Measurements from ENCODE around the gene PCGF1. TPM values are rescaled to one million over a fixed set of nuclear protein-coding genes. Genes with fewer than 3 reads are reported as not detected.

PCGF1 gene
- total and polyA plus RNA-seq, 2 of the 13 experiments (the other 11 are each of a cell fraction or from before 2014, with no cell fraction given): 20.4 to 22.6 TPM

DNA sequence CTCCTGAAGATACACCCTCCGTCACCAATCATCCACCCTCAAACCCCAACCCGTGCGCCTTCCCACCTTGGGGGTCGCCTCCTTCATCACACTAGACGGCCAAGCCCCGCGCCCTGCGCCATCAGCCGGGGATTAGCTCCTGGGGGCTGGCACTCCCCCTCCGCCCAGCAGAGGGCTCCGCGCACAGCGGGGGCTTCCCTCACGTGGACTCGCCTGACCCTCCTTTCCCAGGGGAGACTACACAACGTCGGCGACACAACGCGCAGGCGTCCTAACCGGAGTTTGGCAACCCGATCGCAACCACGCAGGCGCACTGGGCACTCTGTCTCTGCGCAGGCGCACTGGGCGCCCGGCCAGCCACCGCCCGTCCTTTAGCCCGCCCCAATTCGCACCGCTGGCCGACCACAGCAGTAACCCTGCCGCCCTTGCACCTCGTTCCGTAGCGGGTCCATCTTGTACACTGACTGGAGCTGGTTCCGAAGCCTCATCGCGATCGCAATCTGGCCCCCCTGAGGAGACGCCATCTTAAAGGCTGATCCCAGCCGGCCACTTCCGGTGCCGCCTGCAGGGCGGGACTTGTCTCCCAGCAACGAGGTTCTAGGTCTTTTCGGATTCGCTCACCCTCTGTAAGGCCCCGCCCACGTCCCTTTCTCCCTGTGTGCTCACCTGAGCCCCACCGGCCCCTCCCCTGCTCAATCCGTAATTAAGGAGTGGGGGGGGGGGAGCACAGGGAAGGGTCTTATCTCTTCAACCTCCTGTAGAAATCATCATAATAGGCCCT, at the start of gene PCGF1 (continued):
- TF ChIP-seq, protein P1, sequence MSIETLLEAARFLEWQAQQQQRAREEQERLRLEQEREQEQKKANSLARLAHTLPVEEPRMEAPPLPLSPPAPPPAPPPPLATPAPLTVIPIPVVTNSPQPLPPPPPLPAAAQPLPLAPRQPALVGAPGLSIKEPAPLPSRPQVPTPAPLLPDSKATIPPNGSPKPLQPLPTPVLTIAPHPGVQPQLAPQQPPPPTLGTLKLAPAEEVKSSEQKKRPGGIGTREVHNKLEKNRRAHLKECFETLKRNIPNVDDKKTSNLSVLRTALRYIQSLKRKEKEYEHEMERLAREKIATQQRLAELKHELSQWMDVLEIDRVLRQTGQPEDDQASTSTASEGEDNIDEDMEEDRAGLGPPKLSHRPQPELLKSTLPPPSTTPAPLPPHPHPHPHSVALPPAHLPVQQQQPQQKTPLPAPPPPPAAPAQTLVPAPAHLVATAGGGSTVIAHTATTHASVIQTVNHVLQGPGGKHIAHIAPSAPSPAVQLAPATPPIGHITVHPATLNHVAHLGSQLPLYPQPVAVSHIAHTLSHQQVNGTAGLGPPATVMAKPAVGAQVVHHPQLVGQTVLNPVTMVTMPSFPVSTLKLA (IDR thresholded peaks at IDR 0.05): peak; percentile 80
- TF ChIP-seq, protein P2, sequence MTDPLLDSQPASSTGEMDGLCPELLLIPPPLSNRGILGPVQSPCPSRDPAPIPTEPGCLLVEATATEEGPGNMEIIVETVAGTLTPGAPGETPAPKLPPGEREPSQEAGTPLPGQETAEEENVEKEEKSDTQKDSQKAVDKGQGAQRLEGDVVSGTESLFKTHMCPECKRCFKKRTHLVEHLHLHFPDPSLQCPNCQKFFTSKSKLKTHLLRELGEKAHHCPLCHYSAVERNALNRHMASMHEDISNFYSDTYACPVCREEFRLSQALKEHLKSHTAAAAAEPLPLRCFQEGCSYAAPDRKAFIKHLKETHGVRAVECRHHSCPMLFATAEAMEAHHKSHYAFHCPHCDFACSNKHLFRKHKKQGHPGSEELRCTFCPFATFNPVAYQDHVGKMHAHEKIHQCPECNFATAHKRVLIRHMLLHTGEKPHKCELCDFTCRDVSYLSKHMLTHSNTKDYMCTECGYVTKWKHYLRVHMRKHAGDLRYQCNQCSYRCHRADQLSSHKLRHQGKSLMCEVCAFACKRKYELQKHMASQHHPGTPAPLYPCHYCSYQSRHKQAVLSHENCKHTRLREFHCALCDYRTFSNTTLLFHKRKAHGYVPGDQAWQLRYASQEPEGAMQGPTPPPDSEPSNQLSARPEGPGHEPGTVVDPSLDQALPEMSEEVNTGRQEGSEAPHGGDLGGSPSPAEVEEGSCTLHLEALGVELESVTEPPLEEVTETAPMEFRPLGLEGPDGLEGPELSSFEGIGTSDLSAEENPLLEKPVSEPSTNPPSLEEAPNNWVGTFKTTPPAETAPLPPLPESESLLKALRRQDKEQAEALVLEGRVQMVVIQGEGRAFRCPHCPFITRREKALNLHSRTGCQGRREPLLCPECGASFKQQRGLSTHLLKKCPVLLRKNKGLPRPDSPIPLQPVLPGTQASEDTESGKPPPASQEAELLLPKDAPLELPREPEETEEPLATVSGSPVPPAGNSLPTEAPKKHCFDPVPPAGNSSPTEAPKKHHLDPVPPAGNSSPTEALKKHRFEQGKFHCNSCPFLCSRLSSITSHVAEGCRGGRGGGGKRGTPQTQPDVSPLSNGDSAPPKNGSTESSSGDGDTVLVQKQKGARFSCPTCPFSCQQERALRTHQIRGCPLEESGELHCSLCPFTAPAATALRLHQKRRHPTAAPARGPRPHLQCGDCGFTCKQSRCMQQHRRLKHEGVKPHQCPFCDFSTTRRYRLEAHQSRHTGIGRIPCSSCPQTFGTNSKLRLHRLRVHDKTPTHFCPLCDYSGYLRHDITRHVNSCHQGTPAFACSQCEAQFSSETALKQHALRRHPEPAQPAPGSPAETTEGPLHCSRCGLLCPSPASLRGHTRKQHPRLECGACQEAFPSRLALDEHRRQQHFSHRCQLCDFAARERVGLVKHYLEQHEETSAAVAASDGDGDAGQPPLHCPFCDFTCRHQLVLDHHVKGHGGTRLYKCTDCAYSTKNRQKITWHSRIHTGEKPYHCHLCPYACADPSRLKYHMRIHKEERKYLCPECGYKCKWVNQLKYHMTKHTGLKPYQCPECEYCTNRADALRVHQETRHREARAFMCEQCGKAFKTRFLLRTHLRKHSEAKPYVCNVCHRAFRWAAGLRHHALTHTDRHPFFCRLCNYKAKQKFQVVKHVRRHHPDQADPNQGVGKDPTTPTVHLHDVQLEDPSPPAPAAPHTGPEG (CRISPR knock-in tag; IDR thresholded peaks at IDR 0.05): peak; percentile 90
- TF ChIP-seq ZBTB44 (CRISPR knock-in tag; IDR thresholded peaks at IDR 0.05): 0 out of 2 replicates have a peak, but pooled peaks have one; percentile 60
- peak; percentile 89 for TF ChIP-seq GTF3A (CRISPR knock-in tag; conservative IDR thresholded peaks at IDR 0.05)
- TF ChIP-seq ASH2L (IDR thresholded peaks at IDR 0.05; ENCODE audit: insufficient read length, low read depth, low read length): peak; percentile 97
- no peak; the same call in 1 of the 2 replicates for TF ChIP-seq ZNF639 (CRISPR knock-in tag; conservative IDR thresholded peaks at IDR 0.05)
- TF ChIP-seq ZNF224 (CRISPR knock-in tag; IDR thresholded peaks at IDR 0.05): 0 out of 2 replicates have a peak, but pooled peaks have one; percentile 15
- 0 out of 2 replicates have a peak, but pooled peaks have one; percentile 64 for TF ChIP-seq ZSCAN29 (CRISPR knock-in tag; conservative IDR thresholded peaks at IDR 0.05)
- TF ChIP-seq ZNF879 (CRISPR knock-in tag; IDR thresholded peaks at IDR 0.05): peak; percentile 72; the same call in 1 of the 2 replicates
- TF ChIP-seq ZNF513 (CRISPR knock-in tag; conservative IDR thresholded peaks at IDR 0.05): no peak
- TF ChIP-seq NFIB (CRISPR knock-in tag; IDR thresholded peaks at IDR 0.05; ENCODE audit: borderline replicate concordance): no peak
- TF ChIP-seq ZBTB49 (CRISPR knock-in tag; IDR thresholded peaks at IDR 0.05; ENCODE audit: borderline replicate concordance): 0 out of 2 replicates have a peak, but pooled peaks have one; percentile 10
